Naive thymus-derived CD8-positive, alpha-beta T cell (primary cell): Measurements from ENCODE around the gene CAMK2D. TPM values are rescaled to one million over a fixed set of nuclear protein-coding genes. Genes with fewer than 3 reads are reported as not detected.

Experiments
- ATAC-seq, 2 donors: fragments of 150-1000 bp; cut with Tn5 transposase in 1 of 2; sonication (Bioruptor Pico), chemical (Tn5 transposase) in 1 of 2; 1 replicate in 1 of 2; 2 replicates in 1 of 2; pipeline ENCODE4 v1.10.0; 2021; ENCODE audit warnings: mild to moderate bottlenecking in 2 of 2, moderate library complexity in 2 of 2
- POLR2A ChIA-PET: fragments of 350-600 bp; sonication (Branson Sonifier 250); formaldehyde crosslinking; loops from one replicate; lab custom pipeline; 2021; ENCODE audit warnings: antibody characterized with exemption; lab: Charles Lee
- DNase-seq, 10 donors: peaks; one replicate each; pipeline versions ENCODE4 v3.0.0 to v3.0.0-alpha.2; 2020 to 2022
- H3K27ac Mint-ChIP-seq, 10 donors: one replicate each; pipeline ENCODE4 v1.8.0; 2020 to 2022; ENCODE audit warnings: mild to moderate bottlenecking in 10 of 10, mixed read lengths in 10 of 10, moderate library complexity in 4 of 10, inconsistent platforms in 1 of 10
- H3K27me3 Mint-ChIP-seq, 5 donors: one replicate each; pipeline ENCODE4 v1.8.0; 2021 to 2022; ENCODE audit warnings: mixed read lengths in 5 of 5
- H3K36me3 Mint-ChIP-seq, 3 donors: one replicate each; pipeline ENCODE4 v1.8.0; 2020 to 2022; ENCODE audit warnings: mixed read lengths in 3 of 3, mild to moderate bottlenecking in 2 of 3, inconsistent platforms in 1 of 3
- H3K4me1 Mint-ChIP-seq, 4 donors: one replicate each; pipeline ENCODE4 v1.8.0; 2021 to 2022; ENCODE audit warnings: mixed read lengths in 4 of 4
- H3K4me3 Mint-ChIP-seq, 10 donors: one replicate each; pipeline ENCODE4 v1.8.0; 2020 to 2022; ENCODE audit warnings: mild to moderate bottlenecking in 10 of 10, mixed read lengths in 10 of 10, moderate library complexity in 6 of 10, inconsistent platforms in 1 of 10
- H3K9me3 Mint-ChIP-seq, 9 donors: one replicate each; pipeline ENCODE4 v1.8.0; 2020 to 2022; ENCODE audit warnings: mixed read lengths in 9 of 9, mild to moderate bottlenecking in 3 of 9, inconsistent platforms in 1 of 9, moderate library complexity in 1 of 9
- polyA plus RNA-seq, 3 donors: library from polyadenylated mRNA; unstranded; fragments of 300-500 nt; fragmentation: Illumina TruSeq; gene quantifications; one replicate each; pipeline ENCODE4 v1.2.3, GENCODE V29; 2021
- total RNA-seq, 8 experiments: library from RNA in 2 of 8; stranded (reverse) in 2 of 8; gene quantifications; one replicate each; pipeline ENCODE4 v1.2.3 and lab custom pipeline; 2021 to 2026

The CAMK2D gene
- total and polyA plus RNA-seq, 5 experiments from 2014 or later: 10.4 to 40.8 (median 12.0) TPM

GRCh38 chr4:113435893-113436292, 325.6 kb downstream of the CAMK2D start:
- Mint-ChIP-seq H3K27me3 (peaks cover 6 to 24% (median 10%) of the 10 kb centered on the region in 5 donors), H3K4me3 (no peak overlapping the region), H3K36me3 (no peaks in the 10 kb centered on the region), H3K9me3 (peaks cover 0 to 9% (median 3%) of the 10 kb centered on the region in 9 donors), H3K4me1 (peaks cover 2 to 10% (median 5%) of the 10 kb centered on the region in 4 donors), H3K27ac (no peak overlapping the region)
- no peak for ATAC-seq
- DNase-seq: no peak
- POLR2A ChIA-PET: no interaction called here

- DNase-seq (no peak), ATAC-seq (no peak)
- Mint-ChIP-seq H3K27ac (peak overlapping the region in 1 of 10 donors; percentile 81), H3K27me3 (peaks cover 6 to 24% (median 10%) of the 10 kb centered on the region in 5 donors), H3K9me3 (peaks cover 0 to 9% (median 3%) of the 10 kb centered on the region in 9 donors), H3K36me3 (no peaks in the 10 kb centered on the region), H3K4me1 (peaks cover 2 to 10% (median 5%) of the 10 kb centered on the region in 4 donors), H3K4me3 (no peak overlapping the region)
- POLR2A ChIA-PET: no interaction called here
Measured at GRCh38 chr4:113434247-113434587, 327.3 kb downstream of the CAMK2D start.

GRCh38 chr4:113433536-113434246, 327.8 kb downstream of the CAMK2D start:
- Mint-ChIP-seq H3K27me3 (peaks cover 6 to 24% (median 10%) of the 10 kb centered on the region in 5 donors), H3K36me3 (peaks cover 0 to 2% (median 0%) of the 10 kb centered on the region in 3 donors), H3K27ac (peak overlapping the region in 1 of 10 donors; percentile 81), H3K9me3 (peaks cover 0 to 11% (median 3%) of the 10 kb centered on the region in 9 donors), H3K4me1 (peaks cover 2 to 10% (median 5%) of the 10 kb centered on the region in 4 donors), H3K4me3 (no peak overlapping the region)
- DNase-seq (no peak), ATAC-seq (no peak)
- POLR2A ChIA-PET: no interaction called here

GRCh38 chr4:113433116-113433515, 328.4 kb downstream of the CAMK2D start:
- ATAC-seq (no peak), DNase-seq (no peak)
- Mint-ChIP-seq H3K27me3 (peaks cover 6 to 24% (median 10%) of the 10 kb centered on the region in 5 donors), H3K4me1 (peaks cover 2 to 10% (median 5%) of the 10 kb centered on the region in 4 donors), H3K36me3 (peaks cover 0 to 2% (median 0%) of the 10 kb centered on the region in 3 donors), H3K4me3 (no peak overlapping the region), H3K9me3 (peaks cover 0 to 11% (median 5%) of the 10 kb centered on the region in 9 donors), H3K27ac (no peak overlapping the region)
- POLR2A ChIA-PET: no interaction called here

GRCh38 chr4:113423631-113424030, 337.9 kb downstream of the CAMK2D start:
- no peak overlapping the region for H3K27ac Mint-ChIP-seq
- POLR2A ChIA-PET: no interaction called here

GRCh38 chr4:113420938-113421337, 340.6 kb downstream of the CAMK2D start:
- no peak overlapping the region for H3K4me3 Mint-ChIP-seq
- DNase-seq (no peak), ATAC-seq (no peak)
- H3K9me3 Mint-ChIP-seq: peaks cover 4 to 49% (median 26%) of the 10 kb centered on the region in 9 donors
- POLR2A ChIA-PET: no interaction called here
- peaks cover 2 to 23% (median 12%) of the 10 kb centered on the region in 5 donors for H3K27me3 Mint-ChIP-seq
- H3K27ac Mint-ChIP-seq: no peak overlapping the region
- H3K36me3 Mint-ChIP-seq: peaks cover 0 to 25% (median 4%) of the 10 kb centered on the region in 3 donors
- no peaks in the 10 kb centered on the region for H3K4me1 Mint-ChIP-seq

More at GRCh38 chr4:113423631-113424030, 337.9 kb downstream of the CAMK2D start:
- no peak overlapping the region for H3K4me3 Mint-ChIP-seq
- DNase-seq (no peak), ATAC-seq (no peak)
- H3K9me3 Mint-ChIP-seq: peaks cover 4 to 40% (median 24%) of the 10 kb centered on the region in 9 donors
- peaks cover 0 to 19% (median 1%) of the 10 kb centered on the region in 3 donors for H3K36me3 Mint-ChIP-seq
- no peaks in the 10 kb centered on the region for H3K4me1 Mint-ChIP-seq
- H3K27me3 Mint-ChIP-seq: peaks cover 0 to 13% (median under 1%) of the 10 kb centered on the region in 5 donors

- H3K27ac Mint-ChIP-seq: no peak overlapping the region
- H3K36me3 Mint-ChIP-seq: peaks cover 0 to 25% (median 4%) of the 10 kb centered on the region in 3 donors
- no peak for DNase-seq
- no peaks in the 10 kb centered on the region for H3K4me1 Mint-ChIP-seq
- POLR2A ChIA-PET: no interaction called here
- H3K9me3 Mint-ChIP-seq: peaks cover 4 to 49% (median 24%) of the 10 kb centered on the region in 9 donors
- H3K4me3 Mint-ChIP-seq: no peak overlapping the region
- H3K27me3 Mint-ChIP-seq: peaks cover 2 to 23% (median 12%) of the 10 kb centered on the region in 5 donors
- no peak for ATAC-seq
Measured at GRCh38 chr4:113419631-113420030, 341.9 kb downstream of the CAMK2D start.

GRCh38 chr4:113411496-113411938, 350.0 kb downstream of the CAMK2D start:
- no peak for ATAC-seq
- H3K9me3 Mint-ChIP-seq: peaks cover 0 to 8% (median 3%) of the 10 kb centered on the region in 9 donors
- peaks cover 0 to 8% (median 5%) of the 10 kb centered on the region in 5 donors for H3K27me3 Mint-ChIP-seq
- POLR2A ChIA-PET: no interaction called here
- no peaks in the 10 kb centered on the region for H3K4me1 Mint-ChIP-seq
- peaks cover 0 to 3% (median 0%) of the 10 kb centered on the region in 3 donors for H3K36me3 Mint-ChIP-seq
- H3K4me3 Mint-ChIP-seq: no peak overlapping the region
- no peak overlapping the region for H3K27ac Mint-ChIP-seq
- DNase-seq: no peak

- peaks cover 0 to 7% (median 0%) of the 10 kb centered on the region in 9 donors for H3K9me3 Mint-ChIP-seq
- no peak overlapping the region for H3K27ac Mint-ChIP-seq
- peaks cover 0 to 8% (median 5%) of the 10 kb centered on the region in 5 donors for H3K27me3 Mint-ChIP-seq
- DNase-seq (no peak), ATAC-seq (no peak)
- H3K36me3 Mint-ChIP-seq: no peaks in the 10 kb centered on the region
- no peak overlapping the region for H3K4me3 Mint-ChIP-seq
- POLR2A ChIA-PET: no interaction called here
- no peaks in the 10 kb centered on the region for H3K4me1 Mint-ChIP-seq
Measured at GRCh38 chr4:113410686-113411085, 350.9 kb downstream of the CAMK2D start.

- H3K4me3 Mint-ChIP-seq: no peak overlapping the region
- no peaks in the 10 kb centered on the region for H3K36me3 Mint-ChIP-seq
- DNase-seq (no peak), ATAC-seq (no peak)
- H3K9me3 Mint-ChIP-seq: no peaks in the 10 kb centered on the region
- POLR2A ChIA-PET: no interaction called here
- H3K27ac Mint-ChIP-seq: no peak overlapping the region
- H3K4me1 Mint-ChIP-seq: no peaks in the 10 kb centered on the region
- H3K27me3 Mint-ChIP-seq: peaks cover 0 to 8% (median 5%) of the 10 kb centered on the region in 5 donors
Measured at GRCh38 chr4:113409181-113409580, 352.4 kb downstream of the CAMK2D start.

- ATAC-seq: no peak
- no peak for DNase-seq
- Mint-ChIP-seq H3K27ac (peak overlapping the region in 1 of 10 donors; percentile 39), H3K36me3 (no peaks in the 10 kb centered on the region), H3K9me3 (no peaks in the 10 kb centered on the region), H3K4me3 (no peak overlapping the region), H3K4me1 (no peaks in the 10 kb centered on the region), H3K27me3 (peaks cover 0 to 8% (median 5%) of the 10 kb centered on the region in 5 donors)
- POLR2A ChIA-PET: no interaction called here
Measured at GRCh38 chr4:113407409-113407808, 354.1 kb downstream of the CAMK2D start.

- ATAC-seq (no peak), DNase-seq (no peak)
- POLR2A ChIA-PET: no interaction called here
- no peaks in the 10 kb centered on the region for H3K36me3 Mint-ChIP-seq
- peaks cover 0 to 6% (median 5%) of the 10 kb centered on the region in 5 donors for H3K27me3 Mint-ChIP-seq
- no peaks in the 10 kb centered on the region for H3K9me3 Mint-ChIP-seq
- no peak overlapping the region for H3K27ac Mint-ChIP-seq
- H3K4me3 Mint-ChIP-seq: no peak overlapping the region
- no peaks in the 10 kb centered on the region for H3K4me1 Mint-ChIP-seq
Measured at GRCh38 chr4:113406723-113407016, 354.9 kb downstream of the CAMK2D start.

- Mint-ChIP-seq H3K27ac (no peak overlapping the region), H3K4me1 (no peaks in the 10 kb centered on the region), H3K9me3 (no peaks in the 10 kb centered on the region), H3K36me3 (no peaks in the 10 kb centered on the region), H3K27me3 (peaks cover 0 to 5% (median 4%) of the 10 kb centered on the region in 5 donors), H3K4me3 (no peak overlapping the region)
- POLR2A ChIA-PET: no interaction called here
- no peak for ATAC-seq
- no peak for DNase-seq
Measured at GRCh38 chr4:113405874-113406722, 355.4 kb downstream of the CAMK2D start.
